ENCODE data around the gene ENDOV.

DNA sequence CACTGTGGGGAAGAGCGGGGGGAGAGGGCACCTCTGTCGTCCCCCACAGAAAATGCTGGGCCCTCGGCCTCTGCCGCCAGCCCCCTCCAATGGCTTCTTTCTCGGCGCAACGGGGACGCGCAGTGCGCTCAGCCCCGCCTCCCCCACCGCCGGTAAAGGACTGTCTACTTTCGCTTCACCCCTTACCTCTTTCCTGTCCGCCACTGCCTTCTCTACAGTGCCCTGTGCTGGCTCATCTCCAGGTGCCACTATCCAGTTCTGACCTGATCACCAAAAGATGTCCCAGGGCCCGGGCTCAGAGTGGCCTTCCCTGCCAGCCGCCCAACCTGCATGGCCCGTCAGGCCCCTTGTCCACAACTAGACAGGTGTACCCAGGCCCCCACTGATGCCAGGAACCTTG is 7.3 kb downstream of the ENDOV start:
- TF ChIP-seq, protein P1, sequence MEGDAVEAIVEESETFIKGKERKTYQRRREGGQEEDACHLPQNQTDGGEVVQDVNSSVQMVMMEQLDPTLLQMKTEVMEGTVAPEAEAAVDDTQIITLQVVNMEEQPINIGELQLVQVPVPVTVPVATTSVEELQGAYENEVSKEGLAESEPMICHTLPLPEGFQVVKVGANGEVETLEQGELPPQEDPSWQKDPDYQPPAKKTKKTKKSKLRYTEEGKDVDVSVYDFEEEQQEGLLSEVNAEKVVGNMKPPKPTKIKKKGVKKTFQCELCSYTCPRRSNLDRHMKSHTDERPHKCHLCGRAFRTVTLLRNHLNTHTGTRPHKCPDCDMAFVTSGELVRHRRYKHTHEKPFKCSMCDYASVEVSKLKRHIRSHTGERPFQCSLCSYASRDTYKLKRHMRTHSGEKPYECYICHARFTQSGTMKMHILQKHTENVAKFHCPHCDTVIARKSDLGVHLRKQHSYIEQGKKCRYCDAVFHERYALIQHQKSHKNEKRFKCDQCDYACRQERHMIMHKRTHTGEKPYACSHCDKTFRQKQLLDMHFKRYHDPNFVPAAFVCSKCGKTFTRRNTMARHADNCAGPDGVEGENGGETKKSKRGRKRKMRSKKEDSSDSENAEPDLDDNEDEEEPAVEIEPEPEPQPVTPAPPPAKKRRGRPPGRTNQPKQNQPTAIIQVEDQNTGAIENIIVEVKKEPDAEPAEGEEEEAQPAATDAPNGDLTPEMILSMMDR (IDR thresholded peaks at IDR 0.05) = no peak
- no peak for TF ChIP-seq POLR2A (IDR thresholded peaks at IDR 0.05)
